GM19193 (cell line): Measurements from ENCODE around the gene EMC10.

ENCODE experiments used
- POLR2A ChIP-seq: IDR thresholded peaks from 4 replicates; pipeline ENCODE4 v1.6.1; 2011; ENCODE audit not compliant: insufficient read depth, insufficient read length; ENCODE audit errors: extremely low read depth

Gene EMC10

DNA sequence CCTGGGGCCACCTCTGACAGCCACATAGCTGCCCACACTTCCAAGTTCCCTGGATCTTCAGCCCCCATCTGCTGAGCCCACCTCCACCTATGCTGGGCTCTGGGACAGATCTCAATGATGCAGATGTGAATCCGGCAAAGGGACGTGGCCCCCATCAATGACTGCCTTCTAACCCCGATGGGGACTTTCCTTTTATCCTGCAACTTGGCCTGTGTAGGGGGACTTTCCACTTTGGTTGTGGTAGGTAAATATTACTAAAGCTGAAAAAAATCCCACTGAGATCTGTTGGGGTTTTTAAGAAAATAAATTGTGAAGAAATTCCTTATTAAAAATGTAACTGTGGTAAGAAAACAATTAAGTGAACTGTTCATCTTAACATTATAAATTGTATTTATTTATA, 58.2 kb downstream of the EMC10 start:
- no peak for TF ChIP-seq POLR2A

DNA sequence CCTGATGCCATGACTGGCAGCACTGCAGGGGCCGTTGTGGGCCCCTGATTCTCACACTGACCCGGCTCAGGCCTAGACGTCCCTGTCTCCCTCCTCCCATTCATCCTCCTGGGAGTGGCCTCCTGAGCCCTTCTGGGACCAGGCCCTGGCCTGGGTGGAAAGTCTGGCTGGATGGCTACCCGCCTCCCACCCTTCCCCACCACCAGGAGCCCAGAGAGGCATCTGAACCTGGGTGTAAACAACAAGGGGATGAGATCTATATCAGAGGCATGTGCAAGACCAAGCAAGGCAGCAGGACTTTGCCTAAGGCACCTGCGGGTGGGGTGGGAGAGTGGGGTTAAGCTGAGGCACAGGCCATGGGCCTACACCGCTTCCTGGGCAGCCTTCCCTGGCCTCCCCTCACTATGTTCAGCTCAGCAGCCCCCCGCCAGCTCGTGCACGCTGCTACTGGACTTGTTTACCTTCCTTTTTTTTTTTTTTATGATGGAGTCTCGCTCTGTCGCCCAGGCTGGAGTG, 59.4 kb downstream of the EMC10 start:
- no peak for TF ChIP-seq POLR2A

DNA sequence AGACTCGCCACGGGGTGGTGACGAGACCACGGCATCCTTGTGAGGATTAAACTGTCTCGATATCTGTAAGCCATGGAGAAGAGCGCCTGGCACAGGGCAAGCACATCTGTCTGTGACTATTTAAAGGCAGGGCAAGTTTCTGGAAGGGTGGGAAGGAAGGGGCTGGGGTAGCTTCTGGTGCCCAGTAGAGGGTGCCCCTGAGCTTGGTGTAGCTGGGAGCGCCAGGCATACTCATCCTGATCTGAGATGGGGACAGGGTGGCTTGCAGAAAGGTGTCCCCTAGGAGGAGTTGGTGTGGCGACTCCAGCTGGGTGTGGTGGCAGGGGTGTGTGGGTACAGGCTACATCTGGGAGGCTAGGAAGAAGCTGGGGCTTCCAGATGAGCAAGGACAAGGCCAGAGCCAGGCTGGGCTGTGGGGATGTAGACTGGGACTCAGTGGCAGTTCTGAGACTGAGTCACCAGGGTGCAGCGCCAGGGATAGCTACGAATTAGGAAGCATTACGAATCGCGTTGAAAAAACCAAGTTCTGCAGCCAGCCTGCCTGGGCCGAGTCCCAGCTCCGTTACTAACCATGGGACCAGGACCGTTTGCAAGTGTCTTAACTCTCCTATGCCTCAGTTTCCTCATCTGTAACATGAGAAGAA, 60.5 kb downstream of the EMC10 start:
- TF ChIP-seq POLR2A = no peak

DNA sequence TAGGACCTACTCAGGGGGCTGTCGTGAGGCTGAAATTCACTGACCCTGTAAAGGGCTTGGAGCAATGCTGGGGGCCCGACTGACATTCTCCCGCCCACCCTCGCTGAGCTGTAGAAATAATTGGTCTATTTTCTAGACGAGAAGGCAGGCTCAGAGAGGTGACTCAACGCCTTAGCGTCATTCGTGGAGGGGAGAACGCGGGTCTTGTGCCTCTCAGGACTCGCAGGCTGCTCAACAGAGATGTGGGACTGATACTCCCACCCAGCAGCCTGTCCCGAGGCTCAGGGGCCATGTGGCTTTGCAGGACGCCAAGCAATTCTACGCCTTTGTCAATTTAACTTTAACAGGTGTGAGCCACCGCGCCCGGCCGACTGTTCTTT, 61.0 kb downstream of the EMC10 start:
- no peak for TF ChIP-seq POLR2A

DNA sequence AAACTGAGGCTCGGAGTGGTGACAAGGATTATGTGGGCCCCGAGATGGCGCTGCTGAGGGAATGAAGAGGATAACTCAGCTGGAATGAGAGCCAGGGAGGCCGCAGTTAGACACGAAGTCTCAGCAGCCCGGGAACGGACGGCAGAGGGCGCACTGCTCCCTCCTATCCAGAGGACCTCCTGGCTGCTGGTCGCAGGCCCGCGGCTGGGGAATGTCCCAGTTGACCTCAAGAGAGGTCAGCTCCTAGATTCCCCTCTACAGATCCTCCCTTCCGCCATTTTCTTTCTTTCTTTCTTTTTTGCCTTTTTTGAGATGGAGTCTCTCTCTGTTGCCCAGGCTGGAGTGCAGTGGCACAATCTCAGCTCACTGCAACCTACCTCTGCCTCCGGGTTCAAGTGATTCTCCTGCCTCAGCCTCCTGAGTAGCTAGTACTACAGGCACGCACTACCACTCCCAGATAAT, 61.5 kb downstream of the EMC10 start:
- TF ChIP-seq POLR2A = no peak
